HepG2 (cell line): ENCODE data around the gene DGKD. TPM values are rescaled to one million over a fixed set of nuclear protein-coding genes. Genes with fewer than 3 reads are reported as not detected.
A peak's percentile ranks its signal among the peaks of the same experiment; 100 is the strongest.

Experiments
- AGO2 ChIP-seq: fragments of 200-400 bp; formaldehyde crosslinking; optimal IDR thresholded peaks from 2 replicates; pipeline ENCODE3; 2017; ENCODE audit warnings: mild to moderate bottlenecking, low read depth, low read length, moderate library complexity
- AHDC1 ChIP-seq: sonication (generic); formaldehyde crosslinking; IDR thresholded peaks from 2 replicates; pipeline ENCODE4 v1.5.1; 2020; ENCODE audit warnings: mild to moderate bottlenecking, missing genetic modification reagents, borderline replicate concordance
- CHD2 ChIP-seq: IDR thresholded peaks from 2 replicates; pipeline ENCODE4 v1.6.1; 2011; ENCODE audit warnings: low read depth, low read length, improper control_type of control experiment
- ELF1 ChIP-seq: sonication (generic); formaldehyde crosslinking; IDR thresholded peaks from 2 replicates; pipeline ENCODE4 v1.4.0; 2020; ENCODE audit warnings: missing genetic modification reagents
- ERF ChIP-seq: IDR thresholded peaks from 2 replicates; pipeline ENCODE4 v1.6.1; 2018; ENCODE audit warnings: missing biosample characterization, missing genetic modification reagents
- HNRNPLL ChIP-seq: fragments of 200-400 bp; formaldehyde crosslinking; IDR thresholded peaks from 2 replicates; pipeline ENCODE4 v1.6.1; 2017; ENCODE audit warnings: mild to moderate bottlenecking, low read depth, low read length; ENCODE audit not compliant: poor library complexity, severe bottlenecking
- KLF9 ChIP-seq: IDR thresholded peaks from 2 replicates; pipeline ENCODE4 v1.6.1; 2016; ENCODE audit warnings: low read depth
- MTERF4 ChIP-seq: sonication (generic); formaldehyde crosslinking; IDR thresholded peaks from 2 replicates; pipeline ENCODE4 v1.8.0; 2023; ENCODE audit warnings: mild to moderate bottlenecking, missing genetic modification reagents
- NR3C1 ChIP-seq: sonication (generic); formaldehyde crosslinking; IDR thresholded peaks from 2 replicates; pipeline ENCODE4 v1.4.0; 2020; ENCODE audit warnings: missing genetic modification reagents
- RBM39 ChIP-seq: fragments of 200-400 bp; formaldehyde crosslinking; IDR thresholded peaks from one replicate; pipeline ENCODE4 v1.6.1; 2018; ENCODE audit warnings: antibody characterized with exemption, mild to moderate bottlenecking, low read depth, low read length; ENCODE audit not compliant: poor library complexity, severe bottlenecking
- SAFB2 ChIP-seq: sonication (generic); formaldehyde crosslinking; IDR thresholded peaks from 2 replicates; pipeline ENCODE4 v1.5.1; 2020; ENCODE audit warnings: missing genetic modification reagents, low read depth, mild to moderate bottlenecking, borderline replicate concordance
- TCF7L2 ChIP-seq: IDR thresholded peaks from 2 replicates; pipeline ENCODE4 v1.6.1; 2011; ENCODE audit warnings: mild to moderate bottlenecking, low read depth, low read length, moderate library complexity
- TFAP4 ChIP-seq: sonication (generic); IDR thresholded peaks from 2 replicates; pipeline ENCODE4 v1.6.1; 2016; ENCODE audit warnings: low read depth, borderline replicate concordance
- ZFY ChIP-seq: sonication (generic); formaldehyde crosslinking; IDR thresholded peaks from 2 replicates; pipeline ENCODE4 v1.4.0; 2020; ENCODE audit warnings: missing genetic modification reagents
- ZKSCAN5 ChIP-seq: sonication (generic); formaldehyde crosslinking; IDR thresholded peaks from 2 replicates; pipeline ENCODE4 v1.5.1; 2020; ENCODE audit warnings: mild to moderate bottlenecking, missing genetic modification reagents
- ZNF383 ChIP-seq: sonication (generic); formaldehyde crosslinking; IDR thresholded peaks from 2 replicates; pipeline ENCODE4 v1.4.0; 2020; ENCODE audit warnings: missing genetic modification reagents, mild to moderate bottlenecking, borderline replicate concordance
- ZNF446 ChIP-seq: sonication (generic); formaldehyde crosslinking; IDR thresholded peaks from 2 replicates; pipeline ENCODE4 v1.5.0; 2020; ENCODE audit warnings: mild to moderate bottlenecking, missing genetic modification reagents
- ZNF530 ChIP-seq: sonication (generic); formaldehyde crosslinking; IDR thresholded peaks from 2 replicates; pipeline ENCODE4 v1.5.0; 2020; ENCODE audit warnings: low read depth, mild to moderate bottlenecking, missing genetic modification reagents
- polyA plus RNA-seq, 8 experiments: library from polyadenylated mRNA; depleted of rRNA in 3 of 8; stranded (reverse) in 7 of 8; unstranded in 1 of 8; fragments of >200 nt; fragmentation: Illumina TruSeq in 4 of 8; extraction: Trizol in 4 of 8; gene quantifications; 2 replicates each; pipeline versions ENCODE4 v1.2.1 to v1.2.3, GENCODE V29; 2011 to 2016; ENCODE audit warnings: low read depth in 4 of 8, missing spikeins in 1 of 8, mixed read lengths in 1 of 8; ENCODE audit not compliant: insufficient read depth in 1 of 8
- total RNA-seq, 5 experiments: library from RNA; depleted of rRNA; stranded (reverse); fragments of >200 nt; fragmentation: Illumina TruSeq; extraction: Trizol; gene quantifications; 2 replicates each; pipeline ENCODE4 v1.2.3, GENCODE V29; 2016; ENCODE audit warnings: low read depth in 1 of 5
- TF ChIP-seq, protein P1 (sequence below): sonication (generic); formaldehyde crosslinking; IDR thresholded peaks from 2 replicates; pipeline ENCODE4 v1.4.0; 2020; ENCODE audit warnings: missing genetic modification reagents, borderline replicate concordance

DGKD gene
- total and polyA plus RNA-seq, 2 of the 13 experiments (the other 11 are each of a cell fraction or from before 2014, with no cell fraction given) = 24.5 to 33.2 TPM

DNA sequence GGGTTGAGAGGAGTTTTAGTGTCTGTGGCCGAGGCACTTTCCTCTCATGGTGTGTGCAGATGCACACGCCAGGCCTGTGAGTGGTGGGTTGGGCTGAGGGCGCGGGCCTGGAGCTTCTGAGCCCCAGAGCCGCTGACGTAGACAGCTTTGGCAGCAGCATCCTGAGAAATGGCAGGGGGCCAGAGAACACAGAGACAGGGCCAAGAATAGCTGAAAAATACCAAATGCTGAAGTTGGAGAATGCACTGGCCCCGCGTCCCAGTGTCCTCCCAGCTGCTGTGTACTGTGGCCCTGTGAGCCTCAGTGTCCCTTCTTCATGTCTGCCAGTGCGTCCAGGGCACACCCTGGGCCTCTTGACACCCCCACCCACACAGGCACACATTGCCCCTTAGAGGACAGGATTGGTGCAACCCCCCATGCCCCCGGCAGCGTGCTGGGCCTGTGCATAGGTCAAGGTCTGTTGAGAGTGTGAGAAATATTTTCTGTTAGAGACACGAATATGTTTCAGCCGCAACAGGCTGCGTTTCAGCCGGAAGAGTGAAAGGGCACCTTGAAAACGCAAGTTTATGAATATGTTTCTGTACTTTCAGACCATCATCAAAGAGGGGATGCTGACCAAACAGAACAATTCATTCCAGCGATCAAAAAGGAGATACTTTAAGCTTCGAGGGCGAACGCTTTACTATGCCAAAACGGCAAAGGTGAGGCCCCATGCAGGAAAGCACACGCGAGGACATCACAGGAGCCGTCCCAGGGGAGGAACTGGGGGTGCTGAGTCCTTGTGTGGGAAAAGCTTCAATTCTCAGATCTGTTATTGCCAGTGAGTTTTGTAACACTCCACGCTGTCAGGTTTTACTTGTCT, 33.6 kb downstream of the DGKD start (continued):
- no peak for TF ChIP-seq RBM39
- peak; percentile 66 for TF ChIP-seq ZFY (CRISPR knock-in tag)
- TF ChIP-seq MTERF4 (CRISPR knock-in tag) = no peak; the same call in 1 of the 2 replicates
- no peak for TF ChIP-seq ZKSCAN5
- TF ChIP-seq AHDC1 (CRISPR knock-in tag) = peak; percentile 70
- no peak for TF ChIP-seq SAFB2
- no peak for TF ChIP-seq NR3C1 (CRISPR knock-in tag)
- TF ChIP-seq ZNF446 (CRISPR knock-in tag) = no peak
- TF ChIP-seq KLF9 (CRISPR knock-in tag) = no peak
- TF ChIP-seq, protein P1, sequence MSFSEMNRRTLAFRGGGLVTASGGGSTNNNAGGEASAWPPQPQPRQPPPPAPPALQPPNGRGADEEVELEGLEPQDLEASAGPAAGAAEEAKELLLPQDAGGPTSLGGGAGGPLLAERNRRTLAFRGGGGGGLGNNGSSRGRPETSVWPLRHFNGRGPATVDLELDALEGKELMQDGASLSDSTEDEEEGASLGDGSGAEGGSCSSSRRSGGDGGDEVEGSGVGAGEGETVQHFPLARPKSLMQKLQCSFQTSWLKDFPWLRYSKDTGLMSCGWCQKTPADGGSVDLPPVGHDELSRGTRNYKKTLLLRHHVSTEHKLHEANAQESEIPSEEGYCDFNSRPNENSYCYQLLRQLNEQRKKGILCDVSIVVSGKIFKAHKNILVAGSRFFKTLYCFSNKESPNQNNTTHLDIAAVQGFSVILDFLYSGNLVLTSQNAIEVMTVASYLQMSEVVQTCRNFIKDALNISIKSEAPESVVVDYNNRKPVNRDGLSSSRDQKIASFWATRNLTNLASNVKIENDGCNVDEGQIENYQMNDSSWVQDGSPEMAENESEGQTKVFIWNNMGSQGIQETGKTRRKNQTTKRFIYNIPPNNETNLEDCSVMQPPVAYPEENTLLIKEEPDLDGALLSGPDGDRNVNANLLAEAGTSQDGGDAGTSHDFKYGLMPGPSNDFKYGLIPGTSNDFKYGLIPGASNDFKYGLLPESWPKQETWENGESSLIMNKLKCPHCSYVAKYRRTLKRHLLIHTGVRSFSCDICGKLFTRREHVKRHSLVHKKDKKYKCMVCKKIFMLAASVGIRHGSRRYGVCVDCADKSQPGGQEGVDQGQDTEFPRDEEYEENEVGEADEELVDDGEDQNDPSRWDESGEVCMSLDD (CRISPR knock-in tag) = no peak
- TF ChIP-seq HNRNPLL = no peak
- peak; percentile 33 for TF ChIP-seq ERF (CRISPR knock-in tag)
- TF ChIP-seq TFAP4 = no peak; the same call in 1 of the 2 replicates
- TF ChIP-seq TCF7L2 = no peak
- TF ChIP-seq ZNF530 (CRISPR knock-in tag) = no peak
- no peak for TF ChIP-seq ZNF383
- TF ChIP-seq CHD2 = no peak
- 0 out of 2 replicates have a peak, but pooled peaks have one; percentile 27 for TF ChIP-seq ELF1 (CRISPR knock-in tag)
- TF ChIP-seq AGO2 = no peak
